WTC11 (cell line): ENCODE measurements around the gene RXFP2. TPM values are rescaled to one million over a fixed set of nuclear protein-coding genes. Genes with fewer than 3 reads are reported as not detected.

Source experiments
- ATAC-seq: fragments of 200-7000 bp; cut with Tn5 transposase; 2 replicates; pipeline ENCODE4 v1.10.0; 2021; ENCODE audit warnings: mild to moderate bottlenecking, moderate library complexity
- CTCF ChIA-PET: fragments of 300-600 bp; sonication (Branson Sonifier 250); formaldehyde crosslinking; loops from one replicate; lab custom pipeline; 2021; ENCODE audit warnings: antibody characterized with exemption; lab: Charles Lee
- POLR2A ChIA-PET: fragments of 350-600 bp; sonication (Branson Sonifier 250); formaldehyde crosslinking; loops from one replicate; lab custom pipeline; 2021; ENCODE audit warnings: antibody characterized with exemption; lab: Charles Lee
- DNase-seq: peaks from one replicate; pipeline ENCODE4 v3.0.0; 2021; ENCODE audit warnings: low spot score
- H3K27ac Mint-ChIP-seq: 2 replicates; pipeline ENCODE4 v1.8.0; 2021; ENCODE audit warnings: mixed read lengths
- H3K27me3 Mint-ChIP-seq: 2 replicates; pipeline ENCODE4 v1.8.0; 2021; ENCODE audit warnings: low read depth, mild to moderate bottlenecking, moderate library complexity, mixed read lengths
- H3K36me3 Mint-ChIP-seq: 2 replicates; pipeline ENCODE4 v1.8.0; 2021; ENCODE audit warnings: mixed read lengths
- H3K4me1 Mint-ChIP-seq: 2 replicates; pipeline ENCODE4 v1.8.0; 2022; ENCODE audit warnings: mixed read lengths
- H3K4me3 Mint-ChIP-seq: 2 replicates; pipeline ENCODE4 v1.8.0; 2021; ENCODE audit warnings: mild to moderate bottlenecking, moderate library complexity, mixed read lengths
- H3K9me3 Mint-ChIP-seq: 2 replicates; pipeline ENCODE4 v1.8.0; 2021; ENCODE audit warnings: mixed read lengths
- ARID4B ChIP-seq: sonication (generic); formaldehyde crosslinking; IDR thresholded peaks from 2 replicates; pipeline ENCODE4 v1.8.0; 2023; ENCODE audit warnings: missing genetic modification reagents, mild to moderate bottlenecking, borderline replicate concordance
- ATF6 ChIP-seq: sonication (generic); formaldehyde crosslinking; IDR thresholded peaks from 2 replicates; pipeline ENCODE4 v1.8.1; 2023; ENCODE audit warnings: mild to moderate bottlenecking, missing genetic modification reagents
- CREM ChIP-seq: sonication (generic); formaldehyde crosslinking; IDR thresholded peaks from 2 replicates; pipeline ENCODE4 v1.8.1; 2022; ENCODE audit warnings: mild to moderate bottlenecking, missing genetic modification reagents, moderate library complexity
- ELF4 ChIP-seq: sonication (generic); formaldehyde crosslinking; IDR thresholded peaks from 2 replicates; pipeline ENCODE4 v1.8.1; 2022; ENCODE audit warnings: low read depth, mild to moderate bottlenecking, moderate library complexity, missing genetic modification reagents
- FOXK1 ChIP-seq: sonication (generic); formaldehyde crosslinking; IDR thresholded peaks from 2 replicates; pipeline ENCODE4 v1.8.0; 2022; ENCODE audit warnings: mild to moderate bottlenecking, moderate library complexity, missing genetic modification reagents
- PRDM15 ChIP-seq: sonication (generic); formaldehyde crosslinking; IDR thresholded peaks from 2 replicates; pipeline ENCODE4 v1.8.0; 2022; ENCODE audit warnings: missing genetic modification reagents
- STAT6 ChIP-seq: sonication (generic); formaldehyde crosslinking; conservative IDR thresholded peaks from 2 replicates; pipeline ENCODE4 v1.8.1; 2023; ENCODE audit warnings: mild to moderate bottlenecking, low read depth, missing genetic modification reagents, moderate library complexity
- TCF7 ChIP-seq: sonication (generic); formaldehyde crosslinking; IDR thresholded peaks from 2 replicates; pipeline ENCODE4 v1.8.0; 2022; ENCODE audit warnings: mild to moderate bottlenecking, low read depth, missing genetic modification reagents, moderate library complexity
- TEAD4 ChIP-seq: sonication (generic); formaldehyde crosslinking; IDR thresholded peaks from 2 replicates; pipeline ENCODE4 v1.8.0; 2022; ENCODE audit warnings: mild to moderate bottlenecking, missing genetic modification reagents
- ZNF263 ChIP-seq: sonication (generic); formaldehyde crosslinking; IDR thresholded peaks from 2 replicates; pipeline ENCODE4 v1.8.1; 2022; ENCODE audit warnings: low read depth, mild to moderate bottlenecking, moderate library complexity, missing genetic modification reagents
- total RNA-seq: library from RNA; stranded (reverse); gene quantifications from 3 replicates; pipeline ENCODE4 v1.2.3, GENCODE V29; 2021

The RXFP2 gene
- total RNA-seq, 1 experiment from 2014 or later: not detected

GRCh38 chr13:31807090-31807541, 67.8 kb downstream of the RXFP2 start (continued):
- no peak for TF ChIP-seq ATF6
- no peak for TF ChIP-seq PRDM15 (CRISPR knock-in tag)
- TF ChIP-seq ELF4 (CRISPR knock-in tag): no peak
- TF ChIP-seq CREM (CRISPR knock-in tag): no peak
- TF ChIP-seq TCF7 (CRISPR knock-in tag): no peak

GRCh38 chr13:31814536-31814935, 75.2 kb downstream of the RXFP2 start:
- Mint-ChIP-seq H3K36me3 (peaks cover 39% of the 10 kb centered on the region), H3K9me3 (peaks cover 67% of the 10 kb centered on the region), H3K27ac (no peak overlapping the region), H3K4me1 (no peaks in the 10 kb centered on the region), H3K27me3 (no peaks in the 10 kb centered on the region; the same call in 1 of the 2 replicates), H3K4me3 (no peak overlapping the region)
- ChIA-PET POLR2A (no interaction called here), CTCF (no interaction called here)
- no peak for DNase-seq
- ATAC-seq: no peak
- TF ChIP-seq ARID4B (CRISPR knock-in tag): no peak
- TF ChIP-seq ZNF263 (CRISPR knock-in tag): no peak
- no peak for TF ChIP-seq FOXK1 (CRISPR knock-in tag)
- TF ChIP-seq TEAD4: no peak
- TF ChIP-seq STAT6 (CRISPR knock-in tag): no peak
